Stomach smooth muscle (tissue), 2 donors: Measurements from ENCODE around the gene RPP25L.

Source experiments
- H3K27ac ChIP-seq: one replicate; pipeline ENCODE4 v1.7.0; 2013; ENCODE audit warnings: mild to moderate bottlenecking, low read length, inconsistent platforms
- H3K27me3 ChIP-seq, 2 donors: one replicate each; pipeline ENCODE4 v1.7.0; 2013; ENCODE audit warnings: low read length in 2 of 2; ENCODE audit not compliant: insufficient read depth in 2 of 2, control insufficient read depth in 1 of 2
- H3K36me3 ChIP-seq, 2 donors: one replicate each; pipeline ENCODE4 v1.7.0; 2013; ENCODE audit warnings: low read length in 2 of 2; ENCODE audit not compliant: control insufficient read depth in 2 of 2, insufficient read depth in 2 of 2
- H3K4me1 ChIP-seq: one replicate; pipeline ENCODE4 v1.7.0; 2013; ENCODE audit warnings: low read length; ENCODE audit not compliant: control insufficient read depth, insufficient read depth
- H3K4me3 ChIP-seq, 2 donors: one replicate each; pipeline ENCODE4 v1.7.0; 2013; ENCODE audit warnings: low read length in 2 of 2
- H3K9ac ChIP-seq, 2 donors: one replicate each; pipeline ENCODE4 v1.7.0; 2013; ENCODE audit warnings: low read length in 2 of 2, mild to moderate bottlenecking in 1 of 2
- H3K9me3 ChIP-seq, 2 donors: one replicate each; pipeline ENCODE4 v1.7.0; 2013; ENCODE audit warnings: low read length in 2 of 2; ENCODE audit not compliant: control insufficient read depth in 2 of 2
- donor health status: healthy.
- donor health status: Pancreatic carcinoma.

Gene RPP25L

DNA sequence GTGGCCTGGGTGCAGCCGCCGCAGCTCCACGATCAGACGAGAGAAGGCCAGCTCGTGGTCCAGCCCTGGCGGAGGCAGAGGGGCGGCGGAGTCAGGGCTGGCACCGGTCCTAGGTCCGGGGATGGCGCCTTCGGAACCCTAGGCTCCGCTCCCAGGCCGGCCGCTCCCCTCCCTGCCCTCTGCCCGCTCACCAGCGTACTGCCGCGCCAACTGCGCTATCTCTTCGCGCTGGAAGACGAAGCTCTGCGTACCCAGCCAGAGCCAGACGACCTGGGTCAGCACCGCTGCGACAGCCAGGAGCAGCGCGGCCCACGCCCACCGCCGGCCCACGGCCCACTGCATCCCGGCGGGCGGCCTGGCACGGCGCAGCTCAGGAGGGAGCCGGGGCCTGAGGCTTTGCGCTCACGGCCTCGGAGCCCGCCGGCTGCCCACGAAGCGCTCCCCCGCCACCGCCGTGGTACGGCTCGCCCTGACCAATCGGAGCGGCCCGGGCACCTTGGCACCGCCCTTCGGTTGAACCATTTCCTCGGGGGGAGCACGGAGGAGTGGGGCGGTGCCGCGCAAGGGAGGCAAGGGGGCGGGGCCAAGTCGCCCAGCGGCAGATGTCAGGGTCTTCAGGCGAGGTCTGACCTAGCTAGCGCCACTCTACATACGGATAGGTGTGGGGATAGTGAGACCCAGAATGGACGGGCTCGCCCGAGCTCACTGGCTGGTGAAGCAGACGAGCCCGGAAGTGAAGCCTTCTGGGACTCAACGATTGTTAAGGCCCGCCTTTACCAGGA, 25.6 kb upstream of the RPP25L start, which contains the start of gene SIGMAR1:
Gene SIGMAR1 (minus strand): TSS at position 432 of the 782 bp plus-strand sequence. CDS start 90 bp downstream, at position 342.
- Histone ChIP-seq H3K27me3 (no peaks in the 10 kb centered on the region), H3K4me3 (peak within 1 kb of the TSS; percentile 86 to 87), H3K4me1 (peaks cover 33% of the 10 kb centered on the region), H3K27ac (peak within 1 kb of the TSS; percentile 81), H3K9me3 (no peaks in the 10 kb centered on the region), H3K36me3 (peaks cover 0 to 2% of the 10 kb centered on the region in 2 donors), H3K9ac (peak within 1 kb of the TSS; percentile 91 to 95)

- H3K27me3 ChIP-seq, result no peaks in the 10 kb centered on the region
- no peaks in the 10 kb centered on the region for H3K9me3 ChIP-seq
- peaks cover 33% of the 10 kb centered on the region for H3K4me1 ChIP-seq
- peaks cover 0 to 2% of the 10 kb centered on the region in 2 donors for H3K36me3 ChIP-seq
- peak overlapping the region; percentile 60 to 91 for H3K9ac ChIP-seq
- peak overlapping the region; percentile 86 to 87 for H3K4me3 ChIP-seq
- H3K27ac ChIP-seq, result peak overlapping the region; percentile 81
Observed at GRCh38 chr9:34636791-34637355, 25.0 kb upstream of the RPP25L start.

DNA sequence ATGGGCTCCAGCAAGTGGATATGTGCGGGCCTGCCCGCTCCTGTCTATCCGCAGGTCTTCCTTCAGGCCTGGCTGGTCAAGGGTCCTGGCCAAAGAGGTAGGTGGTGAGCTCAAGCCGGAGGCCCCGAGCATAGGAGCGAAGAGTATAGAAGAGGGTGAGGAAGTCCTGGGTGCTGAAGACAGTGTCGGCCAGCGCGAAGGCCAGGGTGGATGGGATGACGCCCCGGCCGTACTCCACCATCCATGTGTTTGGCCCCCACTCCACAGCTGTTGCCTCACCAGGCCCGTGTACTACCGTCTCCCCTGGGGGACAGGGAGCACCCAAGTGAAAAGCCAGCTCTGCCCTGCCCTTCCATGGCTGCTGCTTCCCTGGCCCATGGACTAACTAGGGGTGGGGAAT, 23.7 kb upstream of the RPP25L start:
- peak overlapping the region in 1 of 2 donors; percentile 29 for H3K9ac ChIP-seq
- no peaks in the 10 kb centered on the region for H3K27me3 ChIP-seq
- no peak overlapping the region for H3K27ac ChIP-seq
- peak overlapping the region in 1 of 2 donors; percentile 22 for H3K4me3 ChIP-seq
- no peaks in the 10 kb centered on the region for H3K9me3 ChIP-seq
- peaks cover 33% of the 10 kb centered on the region for H3K4me1 ChIP-seq
- peaks cover 0 to 2% of the 10 kb centered on the region in 2 donors for H3K36me3 ChIP-seq

DNA sequence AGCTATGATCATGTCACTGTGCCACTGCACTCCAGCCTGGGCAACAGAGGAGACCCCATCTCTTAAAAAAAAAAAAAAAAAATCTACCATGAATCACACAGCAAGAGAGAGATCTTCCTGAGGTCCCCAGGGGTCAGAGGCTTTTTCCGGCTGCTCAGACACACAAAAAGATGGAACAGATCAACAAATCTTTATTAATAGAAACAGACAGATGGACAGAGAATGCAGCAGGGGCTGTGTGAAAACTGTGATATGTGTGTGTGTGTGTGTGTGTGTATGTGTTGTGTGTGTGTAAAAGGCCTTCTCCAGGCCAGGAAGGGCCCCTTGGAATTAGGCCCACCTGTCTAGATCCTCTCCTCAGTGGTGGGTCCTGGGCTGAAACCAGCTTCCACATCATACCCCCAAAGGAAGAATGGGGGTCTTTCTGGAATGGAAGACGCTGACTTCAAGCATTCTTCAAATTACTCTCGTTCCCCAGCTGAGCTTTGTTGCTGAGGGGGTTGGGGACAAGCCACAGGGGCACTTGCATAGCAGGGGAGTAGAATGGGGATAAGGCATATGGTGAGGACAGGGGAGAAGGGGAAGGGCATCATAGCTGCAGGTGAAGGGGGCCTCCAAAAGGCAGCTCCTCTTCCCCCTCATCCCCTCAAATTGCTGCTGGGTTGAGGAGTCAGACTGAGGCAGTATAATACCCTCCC, 22.8 kb upstream of the RPP25L start:
- H3K4me3 ChIP-seq, result no peak overlapping the region

DNA sequence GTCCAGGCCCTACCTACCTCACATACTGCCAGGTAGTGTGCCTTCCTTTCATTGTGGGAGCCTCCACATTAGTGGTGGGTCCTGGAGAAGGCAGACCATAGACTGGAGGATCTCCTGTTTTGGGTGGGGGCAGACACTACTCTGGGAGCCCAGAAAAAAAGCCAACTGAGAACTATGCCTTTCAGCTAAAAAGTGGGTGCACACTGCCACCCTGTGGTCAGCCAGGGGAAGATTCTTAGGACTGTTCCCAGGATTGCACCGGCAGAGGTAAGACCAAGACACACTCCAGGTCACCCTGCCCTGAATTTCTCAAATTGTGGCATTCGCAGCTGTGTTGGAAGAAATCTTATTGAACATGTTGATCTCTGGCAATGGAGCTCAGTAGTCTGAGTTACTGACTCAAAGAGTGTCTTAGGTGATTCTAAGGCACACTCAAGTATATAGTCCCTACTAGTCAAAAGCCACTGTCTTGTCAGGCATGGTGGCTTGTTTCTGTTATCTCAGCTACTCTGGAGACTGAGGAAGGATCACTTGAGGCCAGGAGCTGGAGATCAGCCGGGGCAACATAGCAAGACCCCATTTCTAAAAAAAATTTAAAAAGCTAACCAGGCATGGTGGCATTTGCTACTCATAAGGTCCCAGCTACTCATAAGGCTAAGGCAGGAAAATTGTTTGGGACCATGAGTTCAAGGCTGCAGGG, 22.1 kb upstream of the RPP25L start:
- H3K4me3 ChIP-seq, result no peak overlapping the region
- H3K36me3 ChIP-seq, result peaks cover 0 to 2% of the 10 kb centered on the region in 2 donors
- H3K9ac ChIP-seq, result no peak overlapping the region

More for the DNA sequence above, 22.8 kb upstream of the RPP25L start:
- Histone ChIP-seq H3K9me3 (no peaks in the 10 kb centered on the region), H3K27me3 (no peaks in the 10 kb centered on the region), H3K36me3 (peaks cover 0 to 2% of the 10 kb centered on the region in 2 donors), H3K27ac (no peak overlapping the region), H3K9ac (no peak overlapping the region), H3K4me1 (peaks cover 33% of the 10 kb centered on the region)

DNA sequence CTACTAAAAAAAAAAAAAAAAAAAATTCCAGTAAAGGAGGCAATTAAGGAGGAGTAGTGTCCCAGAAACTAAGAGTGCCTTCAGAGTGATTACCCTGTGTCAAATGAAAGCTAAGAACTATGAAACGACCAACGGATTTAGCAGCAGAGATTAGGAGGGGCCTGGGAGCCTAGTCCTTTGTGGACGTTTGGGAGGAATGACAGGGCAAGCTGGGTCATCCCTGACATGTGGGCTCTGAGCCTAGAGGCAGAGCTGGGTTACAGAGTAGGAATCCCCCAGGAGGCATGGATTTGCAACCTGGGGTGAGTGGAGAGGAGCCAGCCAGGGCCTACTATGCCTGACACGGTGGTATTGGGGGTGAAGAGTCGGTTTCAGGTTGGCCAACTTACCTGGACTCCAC, 21.3 kb upstream of the RPP25L start:
- Histone ChIP-seq H3K9me3 (no peaks in the 10 kb centered on the region), H3K4me1 (peaks cover 38% of the 10 kb centered on the region), H3K27me3 (peaks cover 9 to 13% of the 10 kb centered on the region in 2 donors), H3K4me3 (no peak overlapping the region), H3K36me3 (peaks cover 0 to 2% of the 10 kb centered on the region in 2 donors), H3K27ac (no peak overlapping the region), H3K9ac (peak overlapping the region in 1 of 2 donors; percentile 21)

More for the DNA sequence above, 22.1 kb upstream of the RPP25L start:
- Histone ChIP-seq H3K27ac (no peak overlapping the region), H3K4me1 (peaks cover 38% of the 10 kb centered on the region), H3K9me3 (no peaks in the 10 kb centered on the region), H3K27me3 (peaks cover 5 to 6% of the 10 kb centered on the region in 2 donors)

- Histone ChIP-seq H3K4me3 (no peak overlapping the region), H3K27ac (no peak overlapping the region), H3K9me3 (no peaks in the 10 kb centered on the region), H3K27me3 (peaks cover 35 to 38% of the 10 kb centered on the region in 2 donors), H3K36me3 (peaks cover 0 to 2% of the 10 kb centered on the region in 2 donors), H3K4me1 (peaks cover 20% of the 10 kb centered on the region), H3K9ac (no peak overlapping the region)
Observed at GRCh38 chr9:34630402-34631154, 18.7 kb upstream of the RPP25L start.

DNA sequence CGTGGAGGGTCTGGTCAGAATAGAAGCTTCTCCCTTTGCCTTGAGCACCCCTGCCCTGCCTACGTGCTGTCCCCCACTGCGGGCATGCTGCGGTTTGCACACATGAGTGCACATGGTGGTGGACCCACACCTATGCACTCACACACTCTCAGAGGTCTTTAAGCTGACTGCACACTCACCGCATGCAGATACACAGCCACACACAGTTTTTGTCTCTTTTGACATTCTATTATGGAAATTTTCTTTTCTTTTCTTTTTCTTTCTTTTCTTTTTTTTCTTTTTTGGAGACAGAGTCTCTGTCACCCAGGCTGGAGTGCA, 17.6 kb upstream of the RPP25L start:
- H3K4me1 ChIP-seq, result peaks cover 18% of the 10 kb centered on the region
- no peaks in the 10 kb centered on the region for H3K36me3 ChIP-seq
- H3K27me3 ChIP-seq, result peaks cover 44 to 49% of the 10 kb centered on the region in 2 donors
- no peaks in the 10 kb centered on the region for H3K9me3 ChIP-seq
- no peak overlapping the region for H3K27ac ChIP-seq
- H3K9ac ChIP-seq, result no peak overlapping the region
- H3K4me3 ChIP-seq, result peak overlapping the region; percentile 47 to 70

DNA sequence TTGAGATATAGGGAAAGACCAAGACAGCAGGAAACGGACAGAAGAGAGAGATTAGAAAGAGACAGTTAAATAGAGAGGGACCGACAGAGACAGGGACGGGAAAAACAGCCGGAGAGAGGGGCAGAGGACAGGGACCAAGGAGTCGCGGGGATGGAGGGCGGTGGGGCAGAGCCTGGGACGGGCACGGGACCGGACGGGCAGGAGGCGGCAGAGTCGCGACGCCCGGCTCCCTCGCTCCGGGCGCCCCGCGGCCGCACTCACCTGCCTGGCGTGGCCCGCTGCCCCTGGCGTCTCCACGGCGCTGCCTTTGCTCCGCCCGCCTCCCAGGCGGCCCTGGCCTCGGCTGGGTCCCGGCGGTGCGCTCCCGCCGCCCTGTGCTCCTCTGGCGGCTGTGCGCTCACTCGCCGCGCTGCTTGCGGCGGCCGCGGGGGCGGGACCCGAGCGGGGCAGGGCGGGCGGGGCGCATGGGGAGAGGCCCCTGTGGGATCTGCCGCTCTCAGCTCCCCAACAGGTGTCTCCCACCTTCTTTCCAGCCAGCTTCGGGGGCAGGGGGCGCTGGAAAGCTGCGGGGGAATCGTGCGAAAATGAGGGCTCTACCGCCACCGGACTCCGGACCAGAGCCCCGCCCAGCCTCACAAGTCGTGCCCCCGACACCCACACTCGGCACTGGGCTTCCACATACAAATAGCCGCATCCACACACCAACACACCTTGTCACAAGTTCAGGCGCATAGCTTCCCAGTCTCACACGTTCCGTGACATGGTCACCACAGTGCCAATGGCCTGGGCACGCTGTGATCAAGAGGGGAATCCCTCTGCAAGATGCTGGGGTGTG, 17.0 kb upstream of the RPP25L start, which contains the start of gene ARID3C:
Gene ARID3C (minus strand): TSS at position 411 of the 835 bp plus-strand sequence. CDS start 1,052 bp downstream, outside the sequence.
- no peaks in the 10 kb centered on the region for H3K9me3 ChIP-seq
- H3K27me3 ChIP-seq, result peaks cover 48 to 55% of the 10 kb centered on the region in 2 donors
- peak within 1 kb of the TSS; percentile 13 to 29 for H3K9ac ChIP-seq

More for the DNA sequence above, 17.0 kb upstream of the RPP25L start, which contains the start of gene ARID3C:
- Histone ChIP-seq H3K36me3 (no peaks in the 10 kb centered on the region), H3K4me3 (peak within 1 kb of the TSS; percentile 47 to 70), H3K27ac (no peak within 1 kb of the TSS), H3K4me1 (peaks cover 15% of the 10 kb centered on the region)
